Upper lobe of right lung (tissue), 1 donor: ENCODE results near the gene AMBP. TPM values are rescaled to one million over a fixed set of nuclear protein-coding genes. Genes with fewer than 3 reads are reported as not detected.

ENCODE experiments used
- ATAC-seq: fragments of 200-7000 bp; cut with Tn5 transposase; one replicate; pipeline ENCODE4 v1.9.1; 2020; ENCODE audit warnings: mild to moderate bottlenecking, moderate library complexity
- DNase-seq: peaks from one replicate; pipeline ENCODE4 v3.0.0-alpha.2; 2020
- H3K27ac ChIP-seq: fragments of 200-600 bp; one replicate; pipeline ENCODE4 v1.8.0; 2022
- H3K27me3 ChIP-seq: fragments of 200-600 bp; one replicate; pipeline ENCODE4 v1.8.0; 2022; ENCODE audit warnings: mild to moderate bottlenecking
- H3K36me3 ChIP-seq: fragments of 200-600 bp; one replicate; pipeline ENCODE4 v1.8.0; 2022
- H3K4me1 ChIP-seq: fragments of 200-600 bp; one replicate; pipeline ENCODE4 v1.8.0; 2022
- H3K4me3 ChIP-seq: fragments of 200-600 bp; one replicate; pipeline ENCODE4 v1.8.0; 2022; ENCODE audit warnings: mild to moderate bottlenecking
- H3K9me3 ChIP-seq: fragments of 200-600 bp; one replicate; pipeline ENCODE4 v1.8.0; 2022
- CTCF ChIP-seq: fragments of 200-600 bp; IDR thresholded peaks from one replicate; pipeline ENCODE4 v1.8.0; 2022; ENCODE audit warnings: antibody characterized with exemption
- intact Hi-C: fragments of 100-400 bp; cut with DNase I; formaldehyde crosslinking; loops from one replicate; pipeline ENCODE4 v1.11.0; 2022
- total RNA-seq: library from RNA; stranded (reverse); fragmentation: NEBNext Ultra II Directional; extraction: Animal tissue kit (Norgen Biotek cat#: 25700); gene quantifications from one replicate; pipeline ENCODE4 v1.2.1, GENCODE V29; 2021
- donor health status: DM: no; HTN: yes; CAD: no; lungs with severe emphysema.

Gene AMBP
- total RNA-seq, 1 donor from 2014 or later, result 0.67 TPM

GRCh38 chr9:114030364-114030763 lies 47.7 kb downstream of the AMBP start:
- Histone ChIP-seq H3K4me1 (no peaks in the 10 kb centered on the region), H3K4me3 (no peak overlapping the region), H3K27me3 (no peaks in the 10 kb centered on the region), H3K27ac (no peak overlapping the region), H3K36me3 (peaks cover 10% of the 10 kb centered on the region), H3K9me3 (no peaks in the 10 kb centered on the region)
- TF ChIP-seq CTCF, result no peak
- DNase-seq (no peak), ATAC-seq (no peak)
- intact Hi-C loops, result no loop called here

- intact Hi-C loops, result no loop called here
- no peak for ATAC-seq
Observed at GRCh38 chr9:114029311-114030170, 48.6 kb downstream of the AMBP start.

GRCh38 chr9:114028646-114029045 lies 49.5 kb downstream of the AMBP start:
- H3K4me3 ChIP-seq, result no peak overlapping the region
- peaks cover 10% of the 10 kb centered on the region for H3K36me3 ChIP-seq
- H3K27ac ChIP-seq, result no peak overlapping the region
- H3K27me3 ChIP-seq, result no peaks in the 10 kb centered on the region
- intact Hi-C loops, result no loop called here
- no peak for TF ChIP-seq CTCF
- no peak for DNase-seq
- no peaks in the 10 kb centered on the region for H3K4me1 ChIP-seq
- H3K9me3 ChIP-seq, result no peaks in the 10 kb centered on the region
- ATAC-seq, result no peak

More at GRCh38 chr9:114029311-114030170, 48.6 kb downstream of the AMBP start:
- no peak for DNase-seq
- H3K4me1 ChIP-seq, result no peaks in the 10 kb centered on the region
- TF ChIP-seq CTCF, result no peak
- no peak overlapping the region for H3K27ac ChIP-seq
- no peak overlapping the region for H3K4me3 ChIP-seq
- H3K36me3 ChIP-seq, result peaks cover 10% of the 10 kb centered on the region
- no peaks in the 10 kb centered on the region for H3K27me3 ChIP-seq
- H3K9me3 ChIP-seq, result no peaks in the 10 kb centered on the region

- Histone ChIP-seq H3K27me3 (no peaks in the 10 kb centered on the region), H3K4me3 (no peak overlapping the region), H3K27ac (no peak overlapping the region), H3K4me1 (no peaks in the 10 kb centered on the region), H3K9me3 (peaks cover 3% of the 10 kb centered on the region), H3K36me3 (peaks cover 10% of the 10 kb centered on the region)
- intact Hi-C loops, result no loop called here
- DNase-seq (no peak), ATAC-seq (no peak)
- TF ChIP-seq CTCF, result no peak
Observed at GRCh38 chr9:114027863-114028465, 50.1 kb downstream of the AMBP start.

GRCh38 chr9:114027159-114027862 lies 50.8 kb downstream of the AMBP start:
- ATAC-seq, result no peak
- TF ChIP-seq CTCF, result no peak
- H3K4me1 ChIP-seq, result no peaks in the 10 kb centered on the region
- H3K27me3 ChIP-seq, result no peaks in the 10 kb centered on the region
- H3K36me3 ChIP-seq, result peaks cover 10% of the 10 kb centered on the region
- peaks cover 9% of the 10 kb centered on the region for H3K9me3 ChIP-seq
- DNase-seq, result no peak
- H3K27ac ChIP-seq, result no peak overlapping the region
- intact Hi-C loops, result no loop called here
- no peak overlapping the region for H3K4me3 ChIP-seq
